Ishikawa (cell line): ENCODE measurements around the gene LRRC56.

Experiments
- CEBPB ChIP-seq: IDR thresholded peaks from 2 replicates; pipeline ENCODE4 v1.6.1; 2012
- CREB1 ChIP-seq: IDR thresholded peaks from 2 replicates; pipeline ENCODE4 v1.6.1; 2012; ENCODE audit warnings: low read depth
- EGR1 ChIP-seq: IDR thresholded peaks from 2 replicates; pipeline ENCODE4 v1.6.1; 2012
- EP300 ChIP-seq: IDR thresholded peaks from 2 replicates; pipeline ENCODE4 v1.6.1; 2012; ENCODE audit warnings: borderline replicate concordance
- FOXM1 ChIP-seq: IDR thresholded peaks from 2 replicates; pipeline ENCODE4 v1.6.1; 2012; ENCODE audit warnings: low read depth, borderline replicate concordance
- NFIC ChIP-seq: IDR thresholded peaks from 2 replicates; pipeline ENCODE4 v1.6.1; 2012
- RAD21 ChIP-seq: IDR thresholded peaks from 2 replicates; pipeline ENCODE4 v1.6.1; 2012; ENCODE audit warnings: low read depth
- TAF1 ChIP-seq: IDR thresholded peaks from 2 replicates; pipeline ENCODE4 v1.6.1; 2012; ENCODE audit warnings: low read depth, mild to moderate bottlenecking
- TCF12 ChIP-seq: IDR thresholded peaks from 2 replicates; pipeline ENCODE4 v1.6.1; 2012; ENCODE audit warnings: low read depth
- TEAD4 ChIP-seq: IDR thresholded peaks from 2 replicates; pipeline ENCODE4 v1.6.1; 2012
- YY1 ChIP-seq: IDR thresholded peaks from 2 replicates; pipeline ENCODE4 v1.6.1; 2012; ENCODE audit warnings: low read depth
- ZBTB7A ChIP-seq: IDR thresholded peaks from 2 replicates; pipeline ENCODE4 v1.6.1; 2012; ENCODE audit warnings: low read depth
- TF ChIP-seq, protein P1 (sequence below): IDR thresholded peaks from 2 replicates; pipeline ENCODE4 v1.6.1; 2012; ENCODE audit warnings: low read depth, mild to moderate bottlenecking
- TF ChIP-seq, protein P2 (sequence below): IDR thresholded peaks from 2 replicates; pipeline ENCODE4 v1.6.1; 2012
- TF ChIP-seq, protein P3 (sequence below): IDR thresholded peaks from 2 replicates; pipeline ENCODE4 v1.6.1; 2012

Gene LRRC56

GRCh38 chr11:501683-502287, 35.5 kb upstream of the LRRC56 start:
- TF ChIP-seq EP300 (no peak), TAF1 (no peak), TCF12 (no peak), RAD21 (no peak), YY1 (no peak), CEBPB (no peak), EGR1 (no peak)
- TF ChIP-seq, protein P1, sequence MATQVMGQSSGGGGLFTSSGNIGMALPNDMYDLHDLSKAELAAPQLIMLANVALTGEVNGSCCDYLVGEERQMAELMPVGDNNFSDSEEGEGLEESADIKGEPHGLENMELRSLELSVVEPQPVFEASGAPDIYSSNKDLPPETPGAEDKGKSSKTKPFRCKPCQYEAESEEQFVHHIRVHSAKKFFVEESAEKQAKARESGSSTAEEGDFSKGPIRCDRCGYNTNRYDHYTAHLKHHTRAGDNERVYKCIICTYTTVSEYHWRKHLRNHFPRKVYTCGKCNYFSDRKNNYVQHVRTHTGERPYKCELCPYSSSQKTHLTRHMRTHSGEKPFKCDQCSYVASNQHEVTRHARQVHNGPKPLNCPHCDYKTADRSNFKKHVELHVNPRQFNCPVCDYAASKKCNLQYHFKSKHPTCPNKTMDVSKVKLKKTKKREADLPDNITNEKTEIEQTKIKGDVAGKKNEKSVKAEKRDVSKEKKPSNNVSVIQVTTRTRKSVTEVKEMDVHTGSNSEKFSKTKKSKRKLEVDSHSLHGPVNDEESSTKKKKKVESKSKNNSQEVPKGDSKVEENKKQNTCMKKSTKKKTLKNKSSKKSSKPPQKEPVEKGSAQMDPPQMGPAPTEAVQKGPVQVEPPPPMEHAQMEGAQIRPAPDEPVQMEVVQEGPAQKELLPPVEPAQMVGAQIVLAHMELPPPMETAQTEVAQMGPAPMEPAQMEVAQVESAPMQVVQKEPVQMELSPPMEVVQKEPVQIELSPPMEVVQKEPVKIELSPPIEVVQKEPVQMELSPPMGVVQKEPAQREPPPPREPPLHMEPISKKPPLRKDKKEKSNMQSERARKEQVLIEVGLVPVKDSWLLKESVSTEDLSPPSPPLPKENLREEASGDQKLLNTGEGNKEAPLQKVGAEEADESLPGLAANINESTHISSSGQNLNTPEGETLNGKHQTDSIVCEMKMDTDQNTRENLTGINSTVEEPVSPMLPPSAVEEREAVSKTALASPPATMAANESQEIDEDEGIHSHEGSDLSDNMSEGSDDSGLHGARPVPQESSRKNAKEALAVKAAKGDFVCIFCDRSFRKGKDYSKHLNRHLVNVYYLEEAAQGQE = no peak
- TF ChIP-seq, protein P2, sequence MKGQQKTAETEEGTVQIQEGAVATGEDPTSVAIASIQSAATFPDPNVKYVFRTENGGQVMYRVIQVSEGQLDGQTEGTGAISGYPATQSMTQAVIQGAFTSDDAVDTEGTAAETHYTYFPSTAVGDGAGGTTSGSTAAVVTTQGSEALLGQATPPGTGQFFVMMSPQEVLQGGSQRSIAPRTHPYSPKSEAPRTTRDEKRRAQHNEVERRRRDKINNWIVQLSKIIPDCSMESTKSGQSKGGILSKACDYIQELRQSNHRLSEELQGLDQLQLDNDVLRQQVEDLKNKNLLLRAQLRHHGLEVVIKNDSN = no peak
- TF ChIP-seq, protein P3, sequence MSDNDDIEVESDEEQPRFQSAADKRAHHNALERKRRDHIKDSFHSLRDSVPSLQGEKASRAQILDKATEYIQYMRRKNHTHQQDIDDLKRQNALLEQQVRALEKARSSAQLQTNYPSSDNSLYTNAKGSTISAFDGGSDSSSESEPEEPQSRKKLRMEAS = no peak

DNA sequence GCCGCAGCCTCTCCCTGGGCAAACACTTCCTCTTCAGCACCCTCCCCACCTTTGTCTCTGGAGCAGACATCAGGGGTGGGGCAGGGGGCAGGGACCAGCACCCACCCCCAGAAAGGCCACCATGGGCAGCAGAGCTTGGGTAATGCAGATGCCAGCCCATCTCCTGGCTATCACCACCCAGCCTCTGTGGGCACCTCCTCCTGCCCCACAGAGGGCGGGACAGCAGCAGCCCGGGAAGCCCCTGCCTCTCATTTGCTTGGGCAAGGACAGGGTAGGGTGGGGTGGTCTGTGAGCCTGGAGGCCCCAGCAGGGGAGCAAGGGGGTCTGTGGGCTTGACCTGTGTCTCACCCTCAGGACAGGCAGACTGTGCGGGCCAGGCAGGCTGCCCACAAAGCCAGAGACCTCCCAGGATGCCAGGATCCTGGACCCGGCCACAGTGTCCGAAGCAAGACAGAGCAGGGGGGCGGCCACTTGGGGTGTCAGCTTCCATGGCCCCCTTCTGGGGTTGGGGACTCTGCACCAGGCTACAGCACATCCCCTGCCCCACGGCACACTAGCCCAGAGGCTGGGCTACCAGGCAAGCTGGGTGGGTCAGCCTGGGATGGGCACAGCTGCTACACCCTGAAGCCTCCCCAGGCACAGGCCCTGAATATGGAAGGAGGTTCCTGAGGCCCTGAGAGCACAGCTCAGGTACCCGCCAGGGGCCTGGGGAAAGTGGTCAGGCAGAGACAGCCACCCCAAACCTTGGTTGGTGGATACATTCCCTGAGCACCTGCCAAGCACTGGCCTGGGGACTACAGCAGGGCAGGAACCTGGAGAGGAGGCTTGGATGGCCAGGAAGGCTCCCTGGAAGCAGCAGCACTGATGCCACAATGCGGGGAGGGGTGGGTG, 34.8 kb upstream of the LRRC56 start:
- no peak for TF ChIP-seq FOXM1
- TF ChIP-seq TEAD4 = no peak
- no peak for TF ChIP-seq NFIC
- TF ChIP-seq, protein P2 = no peak
- TF ChIP-seq, protein P1 = no peak
- TF ChIP-seq TAF1 = no peak
- no peak for TF ChIP-seq YY1
- TF ChIP-seq, protein P3 = no peak

GRCh38 chr11:503179-503981, 33.9 kb upstream of the LRRC56 start:
- TF ChIP-seq YY1 = no peak
- TF ChIP-seq, protein P3 = no peak
- TF ChIP-seq NFIC = no peak
- TF ChIP-seq EP300 = no peak
- TF ChIP-seq ZBTB7A = no peak
- TF ChIP-seq, protein P2 = no peak
- TF ChIP-seq CEBPB = no peak
- TF ChIP-seq CREB1 = no peak
- TF ChIP-seq FOXM1 = no peak
- TF ChIP-seq TCF12 = no peak
- no peak for TF ChIP-seq TAF1
- TF ChIP-seq RAD21 = no peak
- TF ChIP-seq, protein P1 = no peak
- no peak for TF ChIP-seq EGR1
- TF ChIP-seq TEAD4 = no peak
